Fibroblast of skin of back (primary cell): ENCODE data around the gene LBP.
"Not testable (repeated sequence)": the region's sequence is repeated elsewhere in the genome, so short reads cannot be mapped to it uniquely, and the experiment has no call there.

Source experiments
- DNase-seq: peaks from one replicate; pipeline ENCODE4 v3.0.0-alpha.2; 2013

The LBP gene

DNA sequence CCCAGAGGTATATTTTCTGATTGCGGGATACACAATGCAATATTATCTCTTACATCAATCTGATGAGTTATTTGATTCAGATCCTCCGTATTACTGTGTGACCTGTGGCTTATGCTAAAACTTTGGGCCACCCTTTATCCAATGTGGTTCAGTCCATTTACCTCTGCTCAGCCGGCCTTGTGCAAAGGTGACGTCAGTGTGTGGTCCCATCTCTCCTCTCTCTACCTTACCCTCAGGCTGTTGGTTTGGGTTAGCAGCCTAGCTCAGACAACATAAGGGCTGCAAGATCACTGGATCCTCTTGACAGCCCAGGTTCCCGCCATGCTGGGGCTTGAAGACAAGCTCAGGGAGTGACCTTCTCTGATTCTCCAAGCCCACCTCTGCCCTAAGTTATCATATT, 55.8 kb downstream of the LBP start:
- DNase-seq, result no peak

DNA sequence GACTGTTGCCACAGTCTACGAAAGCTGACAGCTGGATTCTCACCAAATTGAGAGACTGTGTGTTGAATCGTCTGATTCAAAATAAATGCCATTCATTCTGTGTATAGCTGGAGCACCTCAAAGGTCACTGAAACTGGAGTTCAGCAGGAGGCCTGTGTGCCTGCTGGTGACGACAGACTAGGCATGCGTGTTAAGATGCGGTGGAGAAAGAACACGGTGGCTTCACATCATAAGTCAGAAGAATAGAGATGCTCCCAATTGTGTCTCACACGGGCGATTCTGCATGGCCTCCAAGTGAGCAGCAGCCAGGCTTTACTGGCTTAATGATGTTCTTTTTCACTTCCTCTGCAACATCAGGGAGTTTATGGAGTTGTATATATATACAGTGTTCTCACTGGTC, 56.5 kb downstream of the LBP start:
- DNase-seq, result no peak

DNA sequence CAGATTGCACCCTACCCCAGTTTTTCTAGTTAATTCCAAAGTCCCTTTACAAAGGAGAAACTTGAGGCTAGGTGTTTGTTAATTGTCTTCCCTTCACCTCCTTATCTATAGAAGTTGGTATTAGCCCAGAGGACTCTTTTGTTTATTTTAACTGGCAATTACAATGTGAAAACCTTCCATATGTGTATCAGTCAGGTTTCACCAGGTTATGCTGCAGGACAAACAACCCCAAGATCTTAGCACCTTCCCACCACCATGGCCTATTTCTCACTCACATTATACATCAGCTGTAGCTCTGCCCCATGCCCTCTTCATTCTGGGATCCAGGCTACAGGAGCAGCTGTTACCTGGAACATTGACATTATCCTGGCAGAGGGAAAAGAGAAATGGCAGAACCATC, 57.7 kb downstream of the LBP start:
- DNase-seq, result no peak

DNA sequence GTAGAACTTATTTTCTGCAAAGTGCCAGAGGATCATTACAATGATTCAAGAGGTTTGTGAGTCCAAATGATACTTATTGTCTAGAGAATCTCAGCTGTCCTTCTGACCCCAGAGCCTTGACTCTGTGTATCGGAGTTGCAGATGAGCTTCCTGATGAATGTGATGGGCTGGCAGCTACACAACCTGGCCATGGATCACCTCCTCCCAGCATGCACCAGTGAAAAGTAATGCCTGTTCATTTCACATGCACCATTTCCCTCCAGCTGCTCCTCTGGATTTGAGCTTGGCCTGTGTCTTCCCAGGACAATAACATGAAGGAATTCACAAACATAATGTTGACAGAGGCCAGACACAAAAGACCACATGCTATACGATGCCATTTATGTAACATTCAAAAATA, 58.9 kb downstream of the LBP start:
- no peak for DNase-seq

DNA sequence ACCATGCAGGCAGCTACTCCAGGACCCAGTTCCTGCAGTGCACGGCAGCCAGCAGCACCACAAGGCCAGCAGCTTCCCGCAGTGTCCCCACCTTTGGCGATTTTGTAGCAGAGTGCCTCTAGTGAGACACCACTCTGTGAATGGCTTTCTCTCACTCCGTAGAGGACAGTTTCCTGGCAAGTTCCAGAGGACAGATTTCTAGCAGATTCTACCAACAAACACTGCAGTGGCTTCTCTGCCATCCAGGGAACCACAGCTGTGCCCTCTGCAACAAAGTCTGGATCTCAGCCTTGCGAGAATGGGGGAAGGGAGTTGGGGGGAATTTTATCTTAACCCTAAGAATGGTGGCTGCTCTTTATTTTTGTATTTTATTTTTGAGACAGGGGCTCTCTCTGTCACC, 60.2 kb downstream of the LBP start:
- no peak for DNase-seq

DNA sequence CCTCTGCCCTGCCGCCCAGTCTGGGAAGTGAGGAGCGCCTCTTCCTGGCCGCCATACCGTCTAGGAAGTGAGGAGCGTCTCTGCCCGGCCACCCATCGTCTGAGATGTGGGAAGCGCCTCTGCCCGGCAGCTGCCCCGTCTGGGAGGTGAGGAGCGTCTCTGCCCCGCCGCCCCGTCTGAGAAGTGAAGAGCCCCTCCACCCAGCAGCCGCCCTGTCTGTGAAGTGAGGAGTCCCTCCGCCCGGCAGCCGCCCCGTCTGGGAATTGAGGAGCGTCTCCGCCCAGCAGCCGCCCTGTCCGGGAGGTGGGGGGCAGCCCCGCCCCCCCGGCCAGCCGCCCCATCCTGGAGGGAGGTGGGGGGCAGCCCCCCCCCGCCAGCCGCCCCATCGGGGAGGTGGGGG, 61.0 kb downstream of the LBP start:
- no peak for DNase-seq

DNA sequence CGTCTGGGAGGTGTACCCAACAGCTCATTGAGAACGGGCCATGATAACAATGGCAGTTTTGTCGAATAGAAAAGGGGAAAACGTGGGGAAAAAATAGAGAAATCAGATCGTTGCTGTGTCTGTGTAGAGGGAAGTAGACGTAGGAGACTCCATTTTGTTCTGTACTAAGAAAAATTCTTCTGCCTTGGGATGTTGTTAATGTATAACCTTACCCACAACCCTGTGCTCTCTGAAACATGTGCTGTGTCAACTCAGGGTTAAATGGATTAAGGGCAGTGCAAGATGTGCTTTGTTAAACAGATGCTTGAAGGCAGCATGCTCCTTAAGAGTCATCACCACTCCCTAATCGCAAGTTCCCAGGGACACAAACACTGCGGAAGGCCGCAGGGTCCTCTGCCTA, 61.5 kb downstream of the LBP start:
- DNase-seq, result not testable (repeated sequence)

DNA sequence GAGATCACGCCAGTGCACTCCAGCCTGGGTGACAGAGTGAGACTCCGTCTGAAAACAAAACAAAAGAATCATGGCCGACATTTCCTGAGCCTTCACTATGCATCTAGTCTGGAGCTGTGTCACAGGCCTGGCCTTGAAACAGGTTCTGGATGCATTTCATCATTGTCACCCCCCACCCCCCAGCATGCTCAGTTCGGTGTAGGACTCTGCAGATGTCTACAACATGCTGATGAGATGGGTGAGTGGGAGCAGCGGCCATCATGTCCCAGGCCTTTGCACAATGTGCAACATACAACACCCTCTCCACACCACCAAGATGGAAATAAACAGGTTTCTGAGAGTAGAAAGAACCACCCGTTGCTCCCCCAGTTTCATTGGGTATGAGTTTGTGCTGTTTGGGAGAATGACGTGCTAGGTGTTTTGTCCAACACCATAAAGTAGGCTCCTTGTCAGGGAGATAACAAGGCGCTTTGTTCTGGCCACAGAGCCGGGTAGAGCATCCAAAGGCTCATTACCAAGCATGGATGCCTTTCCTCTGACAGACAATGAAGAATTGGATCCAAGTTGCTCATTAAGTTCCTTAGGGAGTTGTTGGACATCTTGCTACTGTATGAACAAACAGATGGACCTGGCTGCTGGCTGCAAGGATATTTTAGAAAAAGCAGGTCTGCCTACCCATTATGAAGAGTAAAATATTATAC, 66.7 kb downstream of the LBP start:
- DNase-seq, result no peak

DNA sequence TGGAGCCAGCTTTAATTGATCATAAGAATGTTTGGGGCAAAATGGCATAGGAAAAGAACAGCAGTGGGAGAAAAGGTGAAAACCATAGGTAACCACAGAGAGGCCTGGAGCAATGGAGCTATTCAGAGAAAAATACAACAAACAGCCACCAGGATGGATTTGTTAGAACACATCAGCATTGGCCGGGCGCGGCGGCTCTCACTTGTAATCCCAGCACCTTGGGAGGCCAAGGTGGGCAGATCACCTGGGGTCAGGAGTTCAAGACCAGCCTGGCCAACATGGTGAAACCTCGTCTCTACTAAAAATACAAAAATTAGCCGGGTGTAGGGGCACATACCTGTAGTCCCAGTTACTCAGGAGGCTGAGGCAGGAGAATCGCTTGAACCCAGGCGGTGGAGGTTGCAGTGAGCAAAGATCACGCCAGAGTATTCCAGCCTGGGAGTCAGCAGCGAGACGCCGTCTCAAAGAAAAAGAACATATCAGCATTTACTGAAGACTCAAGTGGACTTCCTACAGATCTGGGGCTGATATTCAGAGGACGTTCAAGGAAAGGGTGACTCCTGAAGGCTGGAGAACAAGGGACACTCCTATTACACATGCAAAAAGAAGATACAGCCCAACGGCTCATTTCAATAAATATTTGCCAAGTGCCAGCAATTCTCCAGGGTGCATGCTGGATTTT, 68.6 kb downstream of the LBP start:
- no peak for DNase-seq

DNA sequence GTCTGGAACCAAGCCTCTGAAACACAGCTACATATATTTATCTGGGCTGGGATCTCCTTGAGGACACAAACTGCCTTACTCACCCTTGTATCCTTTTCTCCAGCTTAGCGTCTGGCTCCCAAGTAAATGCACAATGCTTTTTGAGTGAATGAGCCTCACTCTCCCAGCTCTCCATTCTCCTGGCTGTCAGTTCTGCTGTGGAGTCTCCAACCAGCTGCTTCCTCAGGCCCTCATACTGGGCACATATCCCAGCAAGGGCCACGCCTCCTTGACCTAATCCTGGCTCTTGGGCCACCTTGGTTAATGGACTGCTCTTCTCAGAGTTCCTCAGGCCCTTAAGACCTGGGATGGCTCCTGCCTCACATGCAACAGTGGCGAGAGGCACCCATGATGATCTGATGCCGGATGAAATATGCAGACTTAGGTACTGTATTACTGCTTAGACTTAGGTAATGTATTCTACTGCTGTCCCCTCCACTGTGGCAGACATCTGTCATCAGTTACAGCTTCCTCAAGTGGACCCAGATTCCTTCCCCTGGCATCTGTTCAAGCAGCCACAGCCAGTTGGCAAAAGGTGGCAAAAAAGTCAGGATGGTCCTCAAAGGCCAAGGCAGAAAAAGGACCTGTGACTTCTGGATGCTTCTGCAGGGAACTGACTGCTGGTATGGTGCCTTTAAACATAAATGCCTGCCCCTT, 72.4 kb downstream of the LBP start:
- DNase-seq, result no peak

DNA sequence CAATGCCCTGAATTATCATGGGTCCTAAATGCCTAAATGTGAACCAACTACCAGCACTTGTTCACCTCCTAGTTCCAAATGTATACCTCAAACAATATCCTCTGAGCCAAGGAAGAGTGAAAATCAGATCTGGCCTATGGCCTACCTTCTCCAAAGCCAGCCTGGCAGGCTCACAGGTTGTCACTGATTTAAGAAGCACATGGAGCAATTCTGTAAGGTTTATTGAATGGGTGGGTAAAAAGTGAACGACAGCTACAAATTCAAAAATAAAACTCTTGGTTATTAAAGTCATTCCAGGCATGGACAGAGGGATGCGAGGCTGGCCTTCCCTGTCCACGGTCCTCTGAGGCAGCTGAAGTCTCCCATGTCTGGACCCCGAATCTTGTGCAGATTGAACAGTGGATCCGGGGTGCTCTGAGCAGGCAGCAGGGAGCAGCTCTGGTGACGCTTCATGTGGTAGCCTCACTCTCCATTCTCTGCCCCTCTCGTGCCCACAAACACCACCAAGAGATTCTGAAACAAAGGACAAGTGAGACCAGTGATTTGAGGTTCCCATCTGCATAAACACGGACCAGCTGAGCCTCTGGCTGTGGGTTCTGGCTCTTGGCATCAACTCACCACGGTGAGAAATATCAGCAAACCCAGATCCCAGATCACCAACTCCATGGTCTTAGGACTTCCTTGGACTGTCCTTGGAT, 74.3 kb downstream of the LBP start:
- no peak for DNase-seq

DNA sequence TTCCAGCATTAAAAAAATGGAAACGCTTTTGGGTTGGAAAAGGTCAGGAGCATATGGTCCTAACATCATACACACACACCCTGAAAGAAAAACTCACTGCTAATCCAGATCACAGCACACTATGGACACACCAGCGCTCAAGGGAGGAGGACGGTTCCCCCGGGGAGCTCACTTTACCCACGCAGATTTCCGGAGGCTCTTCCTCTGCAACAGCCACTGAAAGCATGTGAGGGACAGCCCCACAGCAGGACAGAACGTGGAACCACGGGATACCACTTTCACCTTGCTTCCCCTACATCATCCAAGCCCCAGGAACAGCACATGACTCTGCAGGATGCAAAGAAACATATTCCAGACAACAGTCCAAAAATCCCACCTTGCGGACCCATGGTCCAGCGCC, 75.6 kb downstream of the LBP start:
- DNase-seq, result no peak

DNA sequence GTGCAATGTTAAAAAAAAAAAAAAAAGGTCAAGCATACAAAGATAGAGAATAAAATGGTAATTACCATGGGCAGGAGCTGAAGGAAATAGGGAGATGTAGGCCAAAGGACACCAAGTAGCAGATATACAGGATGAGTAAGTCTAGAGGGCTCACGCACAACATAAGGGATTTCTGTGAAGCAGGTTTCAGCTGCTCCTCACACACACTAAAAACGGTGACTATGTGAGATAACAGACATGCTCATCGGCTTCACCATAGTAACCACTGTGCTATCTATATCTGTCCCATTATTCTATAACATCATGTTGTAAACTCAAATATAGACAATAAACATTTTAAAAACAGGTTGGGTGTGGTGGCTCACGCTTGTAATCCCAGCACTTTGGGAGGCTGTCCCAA, 77.3 kb downstream of the LBP start:
- no peak for DNase-seq

DNA sequence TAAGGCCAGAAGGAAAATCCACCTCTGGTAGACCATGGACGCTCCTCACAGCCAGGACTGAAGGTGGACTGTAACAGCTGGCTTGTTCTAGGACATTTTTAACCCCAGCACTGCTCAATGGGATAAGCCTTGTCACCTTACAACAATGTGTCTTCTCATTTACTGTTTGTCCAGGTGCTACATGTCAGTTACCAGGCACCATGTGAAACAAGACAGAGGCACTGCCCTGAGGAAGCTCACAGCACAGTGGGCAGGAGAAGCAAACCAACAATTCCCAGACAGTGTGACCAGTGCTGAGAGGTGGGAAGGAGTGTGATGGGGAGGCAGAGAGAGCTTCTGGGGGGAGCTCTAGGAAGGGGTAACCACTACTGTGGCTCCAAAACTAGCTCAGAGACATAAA, 78.1 kb downstream of the LBP start:
- no peak for DNase-seq

DNA sequence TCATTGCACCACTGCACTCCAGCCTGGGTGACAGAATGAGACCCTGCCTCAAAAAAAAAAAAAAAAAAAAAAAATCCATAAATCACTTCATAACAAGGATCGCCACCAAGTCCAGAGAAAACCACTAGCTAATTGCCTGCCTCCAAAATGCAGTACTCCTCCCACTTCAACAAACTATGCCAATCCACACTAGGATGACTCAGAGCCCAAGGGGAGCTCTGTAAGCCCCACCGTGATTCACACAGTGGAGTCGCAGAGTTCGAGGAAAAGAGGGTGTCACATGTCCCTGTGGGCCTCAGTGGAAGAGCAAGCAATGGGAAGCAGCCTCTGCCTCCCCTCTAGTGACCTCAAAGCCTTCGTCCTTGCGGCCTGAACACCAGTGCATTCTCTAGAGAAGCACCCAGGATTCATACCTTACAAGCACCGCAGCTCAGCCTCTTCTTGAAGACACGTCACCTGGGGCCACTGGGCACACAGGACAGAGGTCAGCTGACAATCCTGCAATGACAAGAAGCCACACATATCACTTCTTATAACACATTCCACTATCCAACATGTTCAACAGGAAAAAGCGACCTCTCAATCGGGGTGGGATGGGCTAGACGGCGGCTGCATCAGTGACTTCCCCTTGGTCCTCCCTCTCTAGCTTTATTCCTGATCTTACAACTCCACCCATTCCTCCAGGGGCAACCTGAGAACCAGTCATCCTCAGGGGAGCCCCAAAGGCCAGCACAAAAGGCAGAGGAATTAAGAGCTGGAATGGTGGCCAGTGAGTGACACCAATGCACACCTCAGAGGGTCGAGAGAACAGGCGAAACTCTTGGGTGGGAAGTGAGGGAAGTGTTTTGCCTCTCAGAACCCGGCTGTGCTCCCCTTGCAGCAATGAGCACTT, 80.0 kb downstream of the LBP start:
- DNase-seq, result peak; percentile 94
